GM23248 (cell line): ENCODE results near the gene OSER1.

Source experiments
- EZH2 ChIP-seq: fragments of 200-600 bp; sonication (generic); IDR thresholded peaks from 2 replicates; pipeline ENCODE4 v1.6.1; 2018; ENCODE audit warnings: antibody characterized with exemption, mild to moderate bottlenecking; ENCODE audit not compliant: insufficient read depth, poor library complexity, severe bottlenecking
- EZH2phosphoT487 ChIP-seq: fragments of 200-600 bp; sonication (generic); IDR thresholded peaks from 2 replicates; pipeline ENCODE4 v1.6.1; 2018; ENCODE audit warnings: antibody characterized with exemption, moderate library complexity, mild to moderate bottlenecking, low read depth; ENCODE audit not compliant: insufficient read depth

- TF ChIP-seq EZH2phosphoT487 (no peak), EZH2 (no peak)
Measured at GRCh38 chr20:44245977-44246376, 35.4 kb upstream of the OSER1 start.
